ENCODE measurements around the gene DNAH6.

The DNAH6 gene

GRCh38 chr2:84646514-84646913 lies 130.2 kb downstream of the DNAH6 start:
- ATAC-seq (ENCODE audit: low read depth) (no peak), DNase-seq (ENCODE audit: low spot score) (no peak)
- Histone ChIP-seq H3K9me3 (ENCODE audit: severe bottlenecking) (no peaks in the 10 kb centered on the region), H3K27ac (ENCODE audit: poor library complexity, severe bottlenecking) (no peak overlapping the region), H3K27me3 (ENCODE audit: insufficient read depth, poor library complexity, severe bottlenecking) (no peaks in the 10 kb centered on the region), H3K36me3 (ENCODE audit: low read depth) (no peaks in the 10 kb centered on the region), H3K4me3 (ENCODE audit: severe bottlenecking) (no peak overlapping the region), H3K4me1 (ENCODE audit: insufficient read depth, poor library complexity, severe bottlenecking) (no peaks in the 10 kb centered on the region)
- TF ChIP-seq CTCF (IDR thresholded peaks at IDR 0.05; ENCODE audit: poor library complexity, severe bottlenecking) = no peak

- Histone ChIP-seq H3K36me3 (ENCODE audit: low read depth) (no peaks in the 10 kb centered on the region), H3K4me1 (ENCODE audit: insufficient read depth, poor library complexity, severe bottlenecking) (no peaks in the 10 kb centered on the region), H3K27me3 (ENCODE audit: insufficient read depth, poor library complexity, severe bottlenecking) (no peaks in the 10 kb centered on the region), H3K27ac (ENCODE audit: poor library complexity, severe bottlenecking) (no peak overlapping the region), H3K9me3 (ENCODE audit: severe bottlenecking) (no peaks in the 10 kb centered on the region), H3K4me3 (ENCODE audit: severe bottlenecking) (no peak overlapping the region)
- ATAC-seq (ENCODE audit: low read depth) (no peak), DNase-seq (ENCODE audit: low spot score) (no peak)
- no peak for TF ChIP-seq CTCF (IDR thresholded peaks at IDR 0.05; ENCODE audit: poor library complexity, severe bottlenecking)
Observed at GRCh38 chr2:84647267-84647666, 131.0 kb downstream of the DNAH6 start.

DNA sequence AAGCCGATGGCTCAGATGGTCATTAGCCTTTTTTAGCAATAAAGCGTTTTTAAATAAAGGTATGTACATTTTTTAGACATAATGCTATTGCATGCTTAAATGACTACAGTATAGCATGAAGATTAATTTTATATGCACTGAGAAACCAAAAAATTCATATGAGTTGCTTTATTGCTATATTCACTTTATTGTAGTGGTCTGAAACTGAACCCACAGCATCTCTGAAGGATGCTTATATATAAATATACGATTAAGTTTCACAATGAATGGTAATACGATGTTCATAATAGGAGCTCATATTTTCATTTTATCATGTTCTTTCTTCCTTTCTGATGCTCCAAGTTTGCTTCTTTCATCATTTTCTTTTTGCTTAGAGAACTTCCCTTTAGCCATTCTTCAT lies 132.8 kb downstream of the DNAH6 start:
- no peak for TF ChIP-seq CTCF (IDR thresholded peaks at IDR 0.05; ENCODE audit: poor library complexity, severe bottlenecking)
- H3K36me3 ChIP-seq (ENCODE audit: low read depth) = no peaks in the 10 kb centered on the region
- no peak overlapping the region for H3K4me3 ChIP-seq (ENCODE audit: severe bottlenecking)
- H3K4me1 ChIP-seq (ENCODE audit: insufficient read depth, poor library complexity, severe bottlenecking) = no peaks in the 10 kb centered on the region
- no peaks in the 10 kb centered on the region for H3K9me3 ChIP-seq (ENCODE audit: severe bottlenecking)
- ATAC-seq (ENCODE audit: low read depth) = no peak
- DNase-seq (ENCODE audit: low spot score) = no peak
- H3K27me3 ChIP-seq (ENCODE audit: insufficient read depth, poor library complexity, severe bottlenecking) = peaks cover 2% of the 10 kb centered on the region
- no peak overlapping the region for H3K27ac ChIP-seq (ENCODE audit: poor library complexity, severe bottlenecking)

DNA sequence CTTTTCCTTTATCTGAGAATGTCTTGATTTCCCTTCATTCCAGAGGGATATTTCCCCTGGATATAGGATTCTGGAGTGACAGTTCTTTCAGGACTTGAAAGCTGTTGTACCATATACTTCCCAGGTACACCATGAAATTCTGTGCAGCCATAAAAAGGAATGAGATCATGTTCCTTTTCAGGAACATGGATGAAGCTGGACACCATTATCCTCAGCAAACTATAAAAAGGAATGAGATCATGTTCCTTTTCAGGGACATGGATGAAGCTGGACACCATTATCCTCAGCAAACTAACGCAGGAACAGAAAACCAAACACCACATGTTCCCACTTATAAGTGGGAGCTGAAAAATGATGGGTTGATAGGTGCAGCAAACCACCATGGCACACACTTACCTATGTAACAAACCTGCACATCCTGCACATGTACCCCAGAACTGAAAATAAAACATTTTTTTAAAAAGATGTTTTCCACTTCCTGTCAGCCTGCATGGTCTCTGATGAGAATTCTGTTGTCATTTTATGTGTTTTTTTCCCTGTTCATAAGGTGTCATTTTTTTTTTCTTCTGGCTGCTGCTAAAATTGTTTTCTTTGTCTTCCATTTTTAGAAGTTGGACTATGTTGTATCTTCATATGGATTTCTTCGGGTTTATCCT lies 133.3 kb downstream of the DNAH6 start:
- no peak for TF ChIP-seq CTCF (IDR thresholded peaks at IDR 0.05; ENCODE audit: poor library complexity, severe bottlenecking)
- ATAC-seq (ENCODE audit: low read depth) (no peak), DNase-seq (ENCODE audit: low spot score) (no peak)
- Histone ChIP-seq H3K4me3 (ENCODE audit: severe bottlenecking) (no peak overlapping the region), H3K27me3 (ENCODE audit: insufficient read depth, poor library complexity, severe bottlenecking) (peaks cover 7% of the 10 kb centered on the region), H3K9me3 (ENCODE audit: severe bottlenecking) (no peaks in the 10 kb centered on the region), H3K4me1 (ENCODE audit: insufficient read depth, poor library complexity, severe bottlenecking) (no peaks in the 10 kb centered on the region), H3K27ac (ENCODE audit: poor library complexity, severe bottlenecking) (no peak overlapping the region), H3K36me3 (ENCODE audit: low read depth) (no peaks in the 10 kb centered on the region)

GRCh38 chr2:84652431-84652830 lies 136.1 kb downstream of the DNAH6 start:
- no peak for ATAC-seq (ENCODE audit: low read depth)
- Histone ChIP-seq H3K9me3 (ENCODE audit: severe bottlenecking) (no peaks in the 10 kb centered on the region), H3K27me3 (ENCODE audit: insufficient read depth, poor library complexity, severe bottlenecking) (peaks cover 13% of the 10 kb centered on the region), H3K36me3 (ENCODE audit: low read depth) (no peaks in the 10 kb centered on the region), H3K4me3 (ENCODE audit: severe bottlenecking) (no peak overlapping the region), H3K27ac (ENCODE audit: poor library complexity, severe bottlenecking) (no peak overlapping the region), H3K4me1 (ENCODE audit: insufficient read depth, poor library complexity, severe bottlenecking) (no peaks in the 10 kb centered on the region)
- DNase-seq (ENCODE audit: low spot score) = no peak
- TF ChIP-seq CTCF (IDR thresholded peaks at IDR 0.05; ENCODE audit: poor library complexity, severe bottlenecking) = no peak
